IPS-18c (cell line): ENCODE data around the gene ZNF775.

ENCODE experiments used
- H3K4me3 ChIP-seq: 2 replicates; pipeline ENCODE4 v1.7.0; 2013; ENCODE audit warnings: low read depth, mild to moderate bottlenecking, low read length, moderate library complexity; ENCODE audit not compliant: insufficient read depth
- H3K9me3 ChIP-seq: one replicate; pipeline ENCODE4 v1.6.1; 2013; ENCODE audit warnings: mild to moderate bottlenecking, low read length, moderate library complexity; ENCODE audit not compliant: control insufficient read depth, insufficient read depth

Gene ZNF775

DNA sequence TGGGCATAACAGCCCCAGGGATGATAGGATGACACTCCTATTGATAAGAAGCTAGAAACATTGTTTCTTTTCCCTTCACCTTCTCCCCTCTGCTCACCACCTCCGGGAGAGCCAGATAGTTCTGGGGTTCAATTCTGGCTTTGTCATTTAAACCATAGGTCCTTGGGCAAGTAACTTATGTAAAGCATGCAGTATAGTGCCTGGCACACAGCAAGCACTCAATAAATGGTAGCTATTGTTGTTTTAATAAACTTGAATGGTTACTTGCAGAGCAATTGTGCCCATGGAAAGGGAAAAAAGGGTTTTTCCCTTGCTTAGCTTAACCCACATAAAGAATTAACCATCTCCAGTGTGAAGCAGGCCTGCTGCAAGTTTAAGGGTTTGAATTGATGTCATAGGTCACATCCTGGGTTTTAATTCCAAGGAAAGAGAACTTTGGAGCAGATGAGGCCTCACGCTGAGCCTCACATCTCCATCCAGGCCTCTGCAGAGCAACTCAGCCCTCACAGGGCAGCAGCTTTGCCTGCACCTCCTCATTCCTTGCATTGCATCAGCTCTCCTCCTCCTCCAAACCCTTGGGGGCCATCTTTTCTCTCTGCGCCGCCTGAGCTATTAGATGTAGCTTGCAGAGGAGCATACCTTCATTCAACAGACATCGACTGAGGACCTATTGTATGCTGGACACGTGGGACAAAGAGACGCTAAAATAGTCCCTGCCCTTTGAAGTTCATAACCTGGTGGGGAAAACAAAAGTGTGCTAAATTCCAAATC is 22.9 kb downstream of the ZNF775 start:
- Histone ChIP-seq H3K9me3 (no peaks in the 10 kb centered on the region), H3K4me3 (no peak overlapping the region)

DNA sequence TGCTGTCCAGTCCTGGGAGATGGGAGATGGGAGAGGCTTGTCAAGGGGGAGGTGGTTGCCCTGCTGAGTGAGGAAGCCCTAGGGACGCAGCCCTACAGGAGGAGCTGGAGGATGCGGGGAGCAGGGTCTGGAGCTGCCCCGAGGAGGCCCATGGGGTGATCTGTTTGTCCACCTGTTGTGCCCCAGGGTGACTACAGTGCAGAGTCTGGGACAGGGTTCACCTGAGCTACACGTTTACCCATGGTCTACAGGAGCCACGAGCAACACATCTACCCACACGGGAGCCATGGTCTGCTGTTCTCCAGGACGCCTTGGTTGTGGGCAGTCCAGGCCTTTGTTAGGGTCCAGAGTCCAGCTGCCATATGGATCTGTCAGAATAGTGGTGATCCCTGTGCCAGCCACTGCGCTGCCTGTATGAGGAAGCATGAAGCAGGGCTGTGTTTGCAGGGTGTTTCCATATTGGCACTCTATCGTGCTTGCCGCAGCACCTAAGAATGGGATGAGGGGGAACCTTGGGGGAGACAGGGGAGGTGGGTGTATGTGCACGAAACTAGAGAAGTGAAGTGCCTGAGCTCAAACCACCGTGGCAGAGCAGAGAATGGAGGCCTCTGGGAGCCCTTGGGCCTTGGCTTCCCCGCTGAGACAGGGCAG is 23.7 kb downstream of the ZNF775 start:
- peak overlapping the region; percentile 6; the same call in 1 of the 2 replicates for H3K4me3 ChIP-seq
- no peaks in the 10 kb centered on the region for H3K9me3 ChIP-seq

- H3K4me3 ChIP-seq = no peak overlapping the region
- H3K9me3 ChIP-seq = no peaks in the 10 kb centered on the region
These were observed 24.4 kb downstream of the ZNF775 start for GRCh38 chr7:150403376-150404171.

DNA sequence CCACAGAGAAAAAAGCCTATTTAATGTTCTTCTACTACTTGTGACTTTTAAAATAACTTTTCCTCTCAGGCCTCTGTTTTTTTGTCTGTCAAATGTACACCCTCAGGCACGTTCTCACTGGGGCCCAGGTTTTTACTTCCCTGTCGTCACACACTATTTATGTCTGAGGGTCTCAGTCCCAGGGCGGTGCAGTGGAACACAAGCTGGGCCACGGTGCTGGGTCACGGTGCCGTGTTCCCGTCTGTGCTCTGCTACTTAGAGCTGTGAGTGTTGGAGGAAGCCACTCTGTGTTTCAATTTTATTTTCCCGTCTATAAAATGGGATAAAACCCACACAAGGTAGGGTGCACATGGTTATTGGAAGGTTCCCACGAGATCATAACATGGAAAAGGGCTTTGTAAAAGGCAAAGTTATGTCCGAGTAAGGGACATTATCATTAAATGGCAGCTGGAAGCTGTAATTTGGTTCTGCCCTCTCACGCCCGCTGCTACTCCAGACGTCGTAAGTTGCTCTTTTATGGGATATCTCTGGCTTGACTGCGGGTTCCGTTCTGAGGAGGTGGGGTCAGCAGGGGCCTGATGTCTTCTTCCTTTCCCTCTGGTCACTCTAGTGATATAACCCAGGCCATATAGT is 25.2 kb downstream of the ZNF775 start:
- Histone ChIP-seq H3K4me3 (peak overlapping the region; percentile 62), H3K9me3 (no peaks in the 10 kb centered on the region)

GRCh38 chr7:150404805-150405583 is 25.9 kb downstream of the ZNF775 start:
- Histone ChIP-seq H3K4me3 (peak overlapping the region; percentile 62), H3K9me3 (no peaks in the 10 kb centered on the region)

- H3K9me3 ChIP-seq = no peaks in the 10 kb centered on the region
These were observed 26.6 kb downstream of the ZNF775 start for GRCh38 chr7:150405584-150406311.

DNA sequence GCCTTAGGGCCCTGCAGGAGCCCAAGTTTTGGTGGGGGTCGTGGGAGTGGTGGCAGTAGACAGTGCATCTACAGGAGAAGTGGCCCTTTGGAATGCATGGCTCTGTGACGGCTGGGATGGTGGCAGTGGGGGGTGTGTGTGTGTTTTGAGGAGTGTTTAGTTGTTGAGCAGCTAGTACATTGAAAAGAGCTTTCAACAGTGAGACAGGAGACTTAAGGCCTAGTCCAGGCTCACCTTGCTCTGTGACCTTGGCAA is 27.1 kb downstream of the ZNF775 start:
- H3K9me3 ChIP-seq = no peaks in the 10 kb centered on the region
- peak overlapping the region; percentile 62 for H3K4me3 ChIP-seq

More at GRCh38 chr7:150405584-150406311, 26.6 kb downstream of the ZNF775 start:
- H3K4me3 ChIP-seq = peak overlapping the region; percentile 62

- peak overlapping the region; percentile 62 for H3K4me3 ChIP-seq
These were observed 27.7 kb downstream of the ZNF775 start for GRCh38 chr7:150406567-150407421.

DNA sequence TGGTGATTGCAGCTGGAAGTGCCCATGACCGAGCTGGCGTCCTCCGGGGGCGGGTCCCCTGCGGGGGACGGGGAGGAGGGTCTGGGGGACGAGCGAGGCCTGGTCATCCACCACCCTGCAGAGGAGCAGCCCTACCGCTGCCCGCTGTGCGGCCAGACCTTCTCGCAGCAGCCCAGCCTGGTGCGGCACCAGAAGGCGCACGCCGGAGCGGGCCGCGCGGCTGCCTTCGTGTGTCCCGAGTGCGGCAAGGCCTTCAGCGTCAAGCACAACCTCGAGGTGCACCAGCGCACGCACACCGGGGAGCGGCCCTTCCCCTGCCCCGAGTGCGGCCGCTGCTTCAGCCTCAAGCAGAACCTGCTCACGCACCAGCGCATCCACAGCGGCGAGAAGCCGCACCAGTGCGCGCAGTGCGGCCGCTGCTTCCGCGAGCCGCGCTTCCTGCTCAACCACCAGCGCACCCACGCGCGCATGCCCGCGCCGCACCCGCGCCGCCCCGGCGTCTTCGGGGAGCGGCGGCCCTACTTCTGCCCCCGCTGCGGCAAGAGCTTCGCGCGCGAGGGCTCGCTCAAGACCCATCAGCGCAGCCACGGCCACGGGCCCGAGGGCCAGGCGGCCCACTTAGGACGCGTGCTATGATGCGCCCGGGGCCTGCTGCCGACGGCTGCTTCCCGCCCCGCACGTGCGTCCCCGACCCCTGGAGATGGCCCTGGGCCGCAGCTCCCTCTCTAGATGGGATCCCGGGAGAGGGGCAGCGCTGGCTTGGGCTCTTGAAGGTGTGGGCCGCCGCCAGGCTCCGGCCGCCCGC is 28.7 kb downstream of the ZNF775 start:
- H3K9me3 ChIP-seq = no peaks in the 10 kb centered on the region
- no peak overlapping the region for H3K4me3 ChIP-seq

More at GRCh38 chr7:150406567-150407421, 27.7 kb downstream of the ZNF775 start:
- no peaks in the 10 kb centered on the region for H3K9me3 ChIP-seq

- Histone ChIP-seq H3K4me3 (no peak overlapping the region), H3K9me3 (no peaks in the 10 kb centered on the region)
These were observed 29.5 kb downstream of the ZNF775 start for GRCh38 chr7:150408393-150409299.

DNA sequence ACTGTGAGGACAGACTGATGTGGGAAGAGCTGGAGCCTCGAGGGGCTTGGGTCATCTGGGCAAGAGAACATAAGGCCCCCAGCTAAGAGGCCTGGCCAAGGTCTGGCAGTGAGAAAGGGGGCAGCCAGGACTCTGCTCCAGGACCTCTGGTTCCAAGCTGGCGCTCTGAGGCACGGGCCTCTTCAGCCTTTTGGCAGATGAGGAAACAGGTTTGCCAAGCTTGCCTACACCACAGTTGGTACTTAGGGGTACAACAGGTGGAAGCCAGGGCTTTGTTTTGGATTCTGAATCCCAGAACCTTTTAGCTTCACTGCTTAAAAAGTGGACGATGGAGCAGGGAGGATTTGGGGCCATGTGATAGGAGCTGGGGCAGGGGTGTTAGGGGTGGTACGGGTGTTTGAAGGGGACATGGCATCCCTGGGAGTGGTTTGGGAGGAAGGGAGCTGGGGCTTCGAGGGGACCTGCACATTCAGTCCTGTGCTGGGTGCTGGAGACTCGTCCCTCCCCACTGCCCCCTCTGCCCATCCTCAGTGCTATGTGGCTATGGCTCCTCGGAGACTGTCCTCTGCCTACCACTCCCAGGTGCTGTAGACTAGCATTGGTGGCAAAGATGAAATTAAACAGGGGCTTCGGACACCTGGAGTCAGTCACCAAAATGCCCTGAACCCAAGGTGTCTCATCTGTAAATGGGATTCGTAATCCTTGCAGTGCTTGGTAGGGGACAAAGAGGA is 30.3 kb downstream of the ZNF775 start:
- H3K4me3 ChIP-seq = no peak overlapping the region
- no peaks in the 10 kb centered on the region for H3K9me3 ChIP-seq

DNA sequence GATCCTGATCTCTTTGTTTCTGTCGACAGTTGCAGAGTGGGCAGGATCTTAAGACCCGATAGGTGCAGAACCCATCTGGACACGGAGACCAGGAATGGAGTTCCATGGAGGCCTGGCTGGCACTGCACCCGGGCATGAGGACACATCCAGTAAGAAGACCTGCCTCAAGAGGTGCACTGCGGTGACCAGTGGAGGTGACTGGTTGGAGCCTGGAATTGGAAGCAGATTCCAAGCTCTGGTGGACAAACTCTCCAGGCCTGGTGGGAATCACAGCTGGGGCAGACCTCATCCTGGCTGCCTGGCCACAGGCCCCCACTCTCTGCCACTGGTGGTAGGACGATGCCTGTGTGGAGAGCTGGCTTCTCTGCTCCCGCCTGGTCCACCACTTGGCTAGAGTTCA is 31.0 kb downstream of the ZNF775 start:
- no peak overlapping the region for H3K4me3 ChIP-seq
- no peaks in the 10 kb centered on the region for H3K9me3 ChIP-seq

- Histone ChIP-seq H3K9me3 (no peaks in the 10 kb centered on the region), H3K4me3 (no peak overlapping the region)
These were observed 31.7 kb downstream of the ZNF775 start for GRCh38 chr7:150410680-150411346.
